HG02798 (cell line): ENCODE data around the gene EDN2.

Experiments
- ATAC-seq: cut with Tn5 transposase; IDR thresholded peaks from one replicate; pipeline ENCODE4 v1.9.1; 2021; ENCODE audit warnings: mild to moderate bottlenecking; ENCODE audit not compliant: unreplicated experiment, poor library complexity

EDN2 gene

GRCh38 chr1:41486053-41486370 lies 1.5 kb upstream of the EDN2 start:
- ATAC-seq = no peak

- ATAC-seq = no peak
These were observed 1.1 kb upstream of the EDN2 start for GRCh38 chr1:41485605-41486004.

GRCh38 chr1:41483960-41484401 lies 502 bp downstream of the EDN2 start:
- ATAC-seq = no peak

- ATAC-seq = no peak
These were observed 1.3 kb downstream of the EDN2 start for GRCh38 chr1:41483001-41483850.

GRCh38 chr1:41482001-41482765 lies 2.3 kb downstream of the EDN2 start:
- no peak for ATAC-seq

GRCh38 chr1:41481109-41481775 lies 3.2 kb downstream of the EDN2 start:
- no peak for ATAC-seq

- no peak for ATAC-seq
These were observed 4.0 kb downstream of the EDN2 start for GRCh38 chr1:41480204-41481108.

- ATAC-seq = no peak
These were observed 4.7 kb downstream of the EDN2 start for GRCh38 chr1:41479808-41480160.

GRCh38 chr1:41479000-41479807 lies 5.3 kb downstream of the EDN2 start:
- no peak for ATAC-seq

- no peak for ATAC-seq
These were observed 6.2 kb downstream of the EDN2 start for GRCh38 chr1:41478118-41478748.

GRCh38 chr1:41476807-41477361 lies 7.6 kb downstream of the EDN2 start:
- no peak for ATAC-seq

- no peak for ATAC-seq
These were observed 8.5 kb downstream of the EDN2 start for GRCh38 chr1:41475859-41476567.

- no peak for ATAC-seq
These were observed 9.1 kb downstream of the EDN2 start for GRCh38 chr1:41475346-41475745.

- no peak for ATAC-seq
These were observed 9.8 kb downstream of the EDN2 start for GRCh38 chr1:41474490-41475271.

- ATAC-seq = no peak
These were observed 10.6 kb downstream of the EDN2 start for GRCh38 chr1:41473738-41474362.

GRCh38 chr1:41471658-41472057 lies 12.8 kb downstream of the EDN2 start:
- no peak for ATAC-seq

- ATAC-seq = no peak
These were observed 14.8 kb downstream of the EDN2 start for GRCh38 chr1:41469706-41470105.
